DMS53 (cell line): ENCODE data around the gene FKBP1A.
"Not testable (repeated sequence)": the region's sequence is repeated elsewhere in the genome, so short reads cannot be mapped to it uniquely, and the experiment has no call there.

Experiments used
- DNase-seq: peaks from one replicate; lab custom pipeline; 2025; lab: John Stamatoyannopoulos, UW

The FKBP1A gene

GRCh38 chr20:1364106-1364505, 28.7 kb downstream of the FKBP1A start:
- DNase-seq, result no peak

- no peak for DNase-seq
Measured at GRCh38 chr20:1363522-1363921, 29.3 kb downstream of the FKBP1A start.

DNA sequence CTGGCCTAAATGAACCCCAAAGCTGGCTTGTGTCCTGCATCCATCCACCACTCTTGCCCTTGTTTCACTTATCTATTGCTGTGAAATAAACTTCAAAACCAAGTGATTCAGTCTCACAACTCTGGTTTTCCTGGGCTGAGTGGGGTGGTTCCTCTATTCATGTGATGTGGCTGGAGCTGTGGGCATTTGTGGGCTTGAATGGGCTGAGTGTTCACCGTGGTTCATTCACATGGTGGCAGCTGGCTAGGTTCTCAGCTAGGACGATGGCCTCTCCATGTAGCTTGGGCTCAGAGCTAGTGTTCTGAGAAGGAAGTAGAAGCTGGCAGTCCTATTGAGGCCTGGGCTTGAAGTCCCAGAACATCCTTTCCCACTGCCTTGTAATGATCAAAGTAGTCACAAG, 30.4 kb downstream of the FKBP1A start:
- no peak for DNase-seq

DNA sequence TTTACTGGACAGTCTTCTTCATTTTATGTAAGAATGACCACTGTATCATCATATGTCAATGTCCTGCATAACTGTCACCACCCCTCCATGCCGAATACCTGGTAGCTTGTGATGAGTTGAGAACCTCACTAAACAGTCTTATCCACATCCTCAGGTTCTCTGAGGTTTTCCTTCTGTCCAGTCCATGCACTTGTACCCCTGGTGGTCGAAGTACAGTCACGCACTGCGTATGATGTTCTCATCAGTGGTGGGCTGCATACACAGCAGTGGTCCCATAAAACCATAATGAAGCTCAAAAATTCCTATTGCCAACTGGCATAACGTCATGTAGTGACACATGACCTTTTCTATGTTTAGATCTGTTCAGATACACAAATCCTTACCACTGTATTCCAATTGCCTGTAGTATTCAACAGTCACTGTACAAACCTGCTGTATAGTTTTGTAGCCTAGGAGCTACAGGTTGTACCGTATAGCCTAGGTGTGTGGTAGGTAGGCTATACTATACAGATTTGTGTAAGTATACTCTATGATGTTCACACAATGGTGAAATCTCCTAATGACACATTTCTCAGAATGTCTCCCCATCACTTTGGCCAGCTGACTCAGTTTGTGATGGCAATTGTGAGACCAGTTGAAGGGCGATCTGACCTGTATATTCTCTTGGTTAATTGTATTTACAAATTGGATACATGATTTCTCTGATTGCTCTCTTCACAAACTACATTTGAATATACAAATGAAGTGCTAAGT, 32.6 kb downstream of the FKBP1A start:
- DNase-seq, result no peak

GRCh38 chr20:1357921-1358671, 34.8 kb downstream of the FKBP1A start:
- no peak for DNase-seq

DNA sequence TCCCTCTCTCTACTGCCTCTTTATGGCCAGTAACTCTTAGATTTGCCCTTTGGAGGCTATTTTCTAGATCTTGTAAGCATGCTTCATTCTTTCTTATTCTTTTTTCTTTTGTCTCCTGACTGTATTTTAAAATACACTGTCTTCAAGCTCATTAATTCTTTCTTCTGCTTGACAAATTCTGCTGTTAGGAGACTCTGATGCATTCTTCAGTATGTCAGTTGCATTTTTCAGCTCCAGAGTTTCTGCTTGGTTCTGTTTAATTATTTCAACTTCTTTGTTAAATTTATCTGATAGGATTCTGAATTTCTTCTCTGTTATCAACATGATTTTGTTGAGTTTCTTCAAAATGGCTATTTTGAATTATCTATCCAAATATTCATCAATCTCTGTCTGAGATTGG, 38.9 kb downstream of the FKBP1A start:
- no peak for DNase-seq

GRCh38 chr20:1346315-1346969, 46.4 kb downstream of the FKBP1A start:
- DNase-seq, result no peak

- DNase-seq, result no peak
Measured at GRCh38 chr20:1345756-1346093, 47.1 kb downstream of the FKBP1A start.

- DNase-seq, result no peak
Measured at GRCh38 chr20:1345030-1345755, 47.7 kb downstream of the FKBP1A start.

GRCh38 chr20:1343446-1344124, 49.3 kb downstream of the FKBP1A start:
- DNase-seq, result not testable (repeated sequence)

- DNase-seq, result peak; percentile 43
Measured at GRCh38 chr20:1341561-1342265, 51.1 kb downstream of the FKBP1A start.

DNA sequence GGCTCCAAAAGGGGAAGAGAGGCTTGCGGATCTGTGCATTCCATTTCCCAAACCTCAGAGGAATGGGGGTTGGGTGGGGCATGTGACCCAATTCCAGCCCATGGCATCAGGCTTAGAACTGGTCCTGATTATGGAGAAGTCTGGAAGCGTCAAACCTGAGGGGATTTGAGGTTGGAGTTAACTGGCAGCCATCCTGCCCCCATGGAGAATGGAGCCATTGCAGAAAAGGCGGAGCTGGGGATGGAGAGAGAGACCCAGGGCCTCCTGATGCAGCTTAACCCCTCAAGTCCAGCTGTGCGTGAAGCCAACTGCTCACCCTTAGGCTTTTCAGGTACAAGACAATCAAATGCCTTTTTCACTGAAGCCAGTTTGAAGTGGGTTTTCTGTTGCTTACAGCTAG, 54.1 kb downstream of the FKBP1A start:
- DNase-seq, result no peak

DNA sequence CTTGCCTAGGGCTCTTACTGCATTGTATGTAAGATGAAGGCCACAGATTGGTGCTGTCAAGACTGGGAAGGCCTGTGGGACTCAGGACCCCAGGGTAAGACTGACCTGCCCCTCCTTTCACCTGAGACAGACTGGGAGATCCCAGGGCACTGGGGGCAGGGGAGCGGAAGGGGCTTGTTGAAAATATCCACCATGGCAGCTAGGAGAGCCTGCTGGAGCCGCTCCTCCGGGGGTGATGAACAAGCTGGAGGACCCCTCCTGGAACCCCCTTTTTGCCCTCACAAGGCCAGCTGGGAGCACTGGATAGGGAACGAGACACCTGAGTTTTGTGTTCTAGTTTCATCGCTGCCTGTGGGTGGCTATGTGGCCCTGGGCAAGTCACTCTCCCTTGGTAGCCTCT, 54.8 kb downstream of the FKBP1A start:
- DNase-seq, result no peak

DNA sequence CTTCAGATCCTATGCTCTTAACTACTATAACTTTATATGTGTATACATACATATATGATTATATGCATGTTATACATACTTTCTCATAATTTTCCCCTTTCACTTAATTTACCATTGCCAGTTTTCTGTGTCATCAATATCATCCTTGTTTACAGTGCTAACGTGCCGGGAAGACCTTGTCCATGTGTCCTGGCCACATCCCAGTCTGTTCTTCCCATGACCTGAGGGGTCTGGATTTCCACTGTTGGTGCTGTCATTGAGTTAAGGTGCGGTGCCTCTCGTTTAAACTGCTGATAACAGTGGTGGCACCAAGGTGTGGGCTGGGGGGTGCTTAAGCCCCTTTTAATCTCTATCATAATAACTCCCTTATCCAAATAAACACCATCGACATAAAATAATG, 55.4 kb downstream of the FKBP1A start:
- no peak for DNase-seq

DNA sequence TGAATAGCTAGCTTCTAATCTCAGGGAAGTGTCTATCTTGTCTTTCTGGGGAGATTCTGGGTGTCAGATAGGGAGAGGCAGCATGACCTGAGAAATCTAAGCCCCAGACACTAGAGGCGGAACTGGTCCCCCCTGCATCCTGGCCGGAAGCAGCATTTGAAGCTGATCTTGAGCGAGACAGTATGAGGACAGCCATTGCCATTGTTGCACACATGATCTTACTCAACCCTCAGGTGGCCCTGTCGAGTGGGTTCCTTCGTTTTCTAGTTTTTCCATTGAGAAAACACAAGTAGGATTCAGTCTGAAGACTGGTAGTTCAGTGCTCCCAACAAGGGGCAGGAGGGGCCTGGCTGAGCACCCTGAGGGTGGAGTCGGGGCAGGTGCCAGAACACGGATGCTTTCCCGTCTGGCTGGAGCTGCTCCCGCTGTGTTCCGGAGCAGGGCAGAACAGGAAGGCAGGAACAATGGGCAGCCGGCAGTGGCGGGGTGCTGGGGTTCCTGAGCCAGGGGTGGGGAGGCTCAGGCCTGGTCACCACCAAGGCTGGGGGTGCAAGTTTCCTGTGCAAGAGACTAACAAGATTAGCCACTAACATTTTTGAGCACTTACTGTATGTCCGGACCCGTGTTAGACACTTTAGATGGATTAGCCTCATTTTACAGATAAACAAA, 56.0 kb downstream of the FKBP1A start:
- no peak for DNase-seq

GRCh38 chr20:1335961-1336698, 56.7 kb downstream of the FKBP1A start:
- no peak for DNase-seq

DNA sequence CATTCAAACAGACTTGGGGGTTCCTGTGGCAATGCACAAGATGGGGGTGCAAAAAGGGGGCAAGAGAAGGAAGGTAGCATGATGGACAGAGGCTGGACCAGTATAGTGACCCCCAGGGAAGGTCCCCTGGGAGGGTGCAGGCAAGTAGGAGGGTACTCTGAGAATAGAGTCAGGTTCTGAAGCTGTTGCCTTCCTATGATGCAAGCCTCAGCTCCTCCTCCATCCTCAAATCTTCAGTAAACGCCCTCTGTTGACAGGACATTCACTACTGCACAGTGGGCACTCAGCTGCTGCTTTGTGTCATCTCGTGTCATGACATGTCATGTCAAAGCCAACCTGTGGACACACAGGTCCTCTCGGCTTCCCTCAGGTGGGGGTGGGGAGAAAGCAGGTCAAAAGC, 58.1 kb downstream of the FKBP1A start:
- peak; percentile 24 for DNase-seq

- no peak for DNase-seq
Measured at GRCh38 chr20:1334370-1334731, 58.5 kb downstream of the FKBP1A start.

DNA sequence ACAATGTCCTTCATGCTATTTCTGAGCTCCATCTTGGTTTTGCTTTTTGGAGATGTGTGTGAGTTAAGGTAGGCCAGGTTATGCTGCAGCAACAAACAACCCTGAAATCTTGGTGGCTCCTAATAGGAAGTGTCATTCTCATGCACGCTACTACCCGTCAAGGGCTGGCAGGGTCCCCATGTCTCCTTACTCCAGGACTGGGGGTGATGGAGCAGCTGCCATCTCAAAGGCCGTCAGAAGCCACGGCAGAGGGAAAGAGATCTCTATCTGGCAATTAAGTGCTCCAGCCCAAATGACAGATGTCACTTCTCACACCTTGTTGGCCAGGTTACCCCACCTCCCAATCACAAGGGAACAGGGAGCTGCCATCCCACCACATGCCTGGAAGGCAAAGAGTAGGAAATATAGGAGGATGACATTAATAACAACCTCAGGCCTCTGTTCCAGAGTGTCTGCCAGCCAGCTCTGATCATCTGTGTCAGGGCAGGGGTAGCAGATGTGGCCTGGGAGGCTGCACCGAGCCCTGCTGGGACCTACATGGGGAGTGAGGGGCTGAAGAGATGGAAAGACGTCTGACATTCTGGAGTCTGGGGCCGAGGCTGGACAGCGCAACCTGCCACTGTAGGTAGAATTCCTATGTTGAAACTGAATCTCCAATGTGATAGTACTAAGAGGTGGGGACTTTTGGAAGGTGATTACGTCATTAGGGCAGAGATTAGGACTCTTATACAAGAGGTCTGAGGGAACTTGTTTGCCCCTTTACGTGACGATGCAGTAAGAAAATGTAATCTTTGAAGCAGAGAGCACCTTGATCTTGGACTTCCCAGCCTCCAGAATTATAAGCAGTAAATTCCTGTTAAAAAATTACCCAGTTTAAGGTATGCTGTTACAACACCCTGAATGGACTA, 59.1 kb downstream of the FKBP1A start:
- no peak for DNase-seq
